Testis (tissue), 2 donors: ENCODE data around the gene DENND6B.

Experiments used
- POLR2A ChIP-seq: fragments of 450-650 bp; IDR thresholded peaks from one replicate; pipeline ENCODE4 v1.6.1; 2017; ENCODE audit warnings: antibody characterized with exemption, mild to moderate bottlenecking, moderate library complexity
- TF ChIP-seq, protein P1 (sequence below), 3 experiments: fragments of 450-650 bp in 2 of 3; fragments of 200-600 bp in 1 of 3; sonication (generic) in 1 of 3; IDR thresholded peaks; one replicate each; pipeline ENCODE4 v1.5.1; 2016 to 2019; ENCODE audit warnings: antibody characterized with exemption in 3 of 3, mild to moderate bottlenecking in 2 of 3, moderate library complexity in 1 of 3

DNA sequence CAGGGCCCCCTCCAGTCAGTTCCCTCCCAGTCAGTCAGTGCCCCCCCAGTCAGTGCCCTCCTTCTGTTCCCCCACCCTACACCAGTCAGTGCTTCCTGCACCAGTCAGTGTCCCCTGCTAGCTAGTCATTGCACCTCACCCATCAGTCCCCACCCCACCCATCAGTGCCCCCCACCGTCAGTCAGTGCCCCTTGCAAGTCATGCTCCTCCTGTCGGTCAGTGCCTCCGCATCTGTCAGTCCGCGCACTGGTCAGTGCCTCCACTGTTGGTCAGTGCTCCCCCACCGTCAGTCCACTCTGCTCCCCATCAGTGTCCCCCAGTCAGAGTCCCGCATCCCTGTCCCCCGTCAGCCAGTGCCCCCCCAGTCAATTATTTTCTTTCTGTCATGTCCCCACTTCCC, 19.7 kb upstream of the DENND6B start:
- TF ChIP-seq, protein P1, sequence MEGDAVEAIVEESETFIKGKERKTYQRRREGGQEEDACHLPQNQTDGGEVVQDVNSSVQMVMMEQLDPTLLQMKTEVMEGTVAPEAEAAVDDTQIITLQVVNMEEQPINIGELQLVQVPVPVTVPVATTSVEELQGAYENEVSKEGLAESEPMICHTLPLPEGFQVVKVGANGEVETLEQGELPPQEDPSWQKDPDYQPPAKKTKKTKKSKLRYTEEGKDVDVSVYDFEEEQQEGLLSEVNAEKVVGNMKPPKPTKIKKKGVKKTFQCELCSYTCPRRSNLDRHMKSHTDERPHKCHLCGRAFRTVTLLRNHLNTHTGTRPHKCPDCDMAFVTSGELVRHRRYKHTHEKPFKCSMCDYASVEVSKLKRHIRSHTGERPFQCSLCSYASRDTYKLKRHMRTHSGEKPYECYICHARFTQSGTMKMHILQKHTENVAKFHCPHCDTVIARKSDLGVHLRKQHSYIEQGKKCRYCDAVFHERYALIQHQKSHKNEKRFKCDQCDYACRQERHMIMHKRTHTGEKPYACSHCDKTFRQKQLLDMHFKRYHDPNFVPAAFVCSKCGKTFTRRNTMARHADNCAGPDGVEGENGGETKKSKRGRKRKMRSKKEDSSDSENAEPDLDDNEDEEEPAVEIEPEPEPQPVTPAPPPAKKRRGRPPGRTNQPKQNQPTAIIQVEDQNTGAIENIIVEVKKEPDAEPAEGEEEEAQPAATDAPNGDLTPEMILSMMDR (IDR thresholded peaks at IDR 0.05), result no peak
- no peak for TF ChIP-seq POLR2A
